ENCODE results near the gene PLN.

The PLN gene

DNA sequence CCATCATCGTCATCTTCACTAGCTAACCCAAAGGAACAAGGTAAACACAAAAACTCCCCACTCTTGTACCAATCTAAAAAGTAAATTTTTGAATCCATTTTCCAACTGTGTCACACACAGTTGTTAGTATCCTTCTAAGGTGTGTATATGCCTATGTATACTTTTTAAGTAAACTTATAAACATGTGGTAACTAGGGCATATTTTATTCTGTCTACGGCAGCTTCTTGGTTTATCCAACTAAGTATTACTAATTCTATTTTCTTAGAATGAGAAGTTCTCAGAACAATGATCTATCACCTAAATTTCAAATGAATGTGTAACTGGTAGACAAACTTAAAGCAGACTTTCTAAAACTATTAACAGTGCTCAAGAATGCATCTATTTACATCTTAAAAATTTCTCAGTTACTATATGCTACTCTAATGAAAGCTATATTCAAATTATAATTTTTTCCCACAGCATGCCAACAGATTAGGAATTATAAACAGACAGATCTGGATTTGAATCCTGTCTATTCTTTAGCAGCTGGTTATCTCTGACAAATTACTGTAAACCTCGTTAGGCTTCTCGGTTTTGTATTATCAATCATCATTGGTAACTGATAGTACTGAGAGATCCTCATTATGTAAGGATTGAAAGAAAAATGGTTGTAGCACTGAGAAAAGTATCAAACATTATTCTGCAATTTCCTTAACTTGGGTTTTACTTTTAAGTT, 1.8 kb upstream of the PLN start:
- H3K4me2 ChIP-seq (ENCODE audit: low read length): no peak overlapping the region
- H3K79me2 ChIP-seq (ENCODE audit: control insufficient read depth, insufficient read depth, low read length, poor library complexity): no peaks in the 10 kb centered on the region
- no peak overlapping the region for H3K18ac ChIP-seq (ENCODE audit: low read length)
- H2BK5ac ChIP-seq (ENCODE audit: low read depth, low read length, poor library complexity): no peak overlapping the region
- H3K79me1 ChIP-seq (ENCODE audit: low read length): no peaks in the 10 kb centered on the region
- H3K4me1 ChIP-seq (ENCODE audit: control insufficient read depth in 1 of 2, insufficient read depth in 2 of 2, low read length in 2 of 2): no peaks in the 10 kb centered on the region
- H3K36me3 ChIP-seq (ENCODE audit: control insufficient read depth in 1 of 2, insufficient read depth in 2 of 2, low read length in 2 of 2): no peaks in the 10 kb centered on the region
- no peak overlapping the region for H3K4me3 ChIP-seq (ENCODE audit: low read depth, low read length)
- no peak overlapping the region for H3K14ac ChIP-seq (ENCODE audit: low read length)
- H2AFZ ChIP-seq (ENCODE audit: insufficient read depth, low read length, poor library complexity): no peak overlapping the region
- H2AK5ac ChIP-seq (ENCODE audit: low read length): no peak overlapping the region
- no peak overlapping the region for H3K27ac ChIP-seq (ENCODE audit: low read depth, low read length)
- H3K27me3 ChIP-seq (ENCODE audit: insufficient read depth, low read length): no peaks in the 10 kb centered on the region
- no CpG with 5 or more reads among the region's 4 CpGs for WGBS (ENCODE audit: extremely low coverage, insufficient coverage, insufficient read length)
- no peak overlapping the region for H4K8ac ChIP-seq (ENCODE audit: low read depth, low read length)
- no peak overlapping the region for H3K9ac ChIP-seq (ENCODE audit: low read length)
- no peak overlapping the region for H2BK12ac ChIP-seq (ENCODE audit: low read length)
- no peak overlapping the region for H3K4ac ChIP-seq (ENCODE audit: low read depth, low read length)
- H3K9me3 ChIP-seq (ENCODE audit: insufficient read depth, low read depth, low read length): no peaks in the 10 kb centered on the region
- no peak overlapping the region for H2BK120ac ChIP-seq (ENCODE audit: insufficient read depth, low read length, poor library complexity)
- H4K91ac ChIP-seq (ENCODE audit: low read depth, low read length): no peak overlapping the region
- no peak overlapping the region for H3K23ac ChIP-seq (ENCODE audit: low read length)
- H4K12ac ChIP-seq (ENCODE audit: low read depth, low read length): no peak overlapping the region
- DNase-seq: no peak

DNA sequence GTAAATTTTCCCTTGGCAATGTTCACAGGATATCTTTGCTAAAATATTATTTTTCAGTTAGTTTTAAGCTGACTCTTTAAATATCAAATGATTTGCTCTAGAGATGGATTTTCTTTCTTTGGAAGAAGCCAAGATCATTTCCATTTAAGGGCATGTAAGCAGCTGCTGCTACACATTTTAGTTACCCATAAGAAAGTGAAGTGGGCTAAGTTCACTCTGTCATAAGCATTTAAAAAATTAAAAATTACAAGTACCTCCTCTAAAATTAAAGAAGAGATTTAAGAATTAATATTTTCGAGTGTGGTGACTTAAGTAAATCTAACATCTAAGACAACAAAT, 1.2 kb upstream of the PLN start:
- H4K91ac ChIP-seq (ENCODE audit: low read depth, low read length): no peak overlapping the region
- no peaks in the 10 kb centered on the region for H3K79me1 ChIP-seq (ENCODE audit: low read length)
- H3K18ac ChIP-seq (ENCODE audit: low read length): no peak overlapping the region
- no peak overlapping the region for H3K9ac ChIP-seq (ENCODE audit: low read length)
- H2BK120ac ChIP-seq (ENCODE audit: insufficient read depth, low read length, poor library complexity): no peak overlapping the region
- no peaks in the 10 kb centered on the region for H3K4me1 ChIP-seq (ENCODE audit: control insufficient read depth in 1 of 2, insufficient read depth in 2 of 2, low read length in 2 of 2)
- no peak overlapping the region for H4K12ac ChIP-seq (ENCODE audit: low read depth, low read length)
- no CpG with 5 or more reads among the region's 1 CpG for WGBS (ENCODE audit: extremely low coverage, insufficient coverage, insufficient read length)
- no peaks in the 10 kb centered on the region for H3K9me3 ChIP-seq (ENCODE audit: insufficient read depth, low read depth, low read length)
- no peaks in the 10 kb centered on the region for H3K36me3 ChIP-seq (ENCODE audit: control insufficient read depth in 1 of 2, insufficient read depth in 2 of 2, low read length in 2 of 2)
- H3K23ac ChIP-seq (ENCODE audit: low read length): no peak overlapping the region
- H3K4me3 ChIP-seq (ENCODE audit: low read depth, low read length): no peak overlapping the region
- H2AK5ac ChIP-seq (ENCODE audit: low read length): no peak overlapping the region
- H3K79me2 ChIP-seq (ENCODE audit: control insufficient read depth, insufficient read depth, low read length, poor library complexity): no peaks in the 10 kb centered on the region
- no peak overlapping the region for H3K27ac ChIP-seq (ENCODE audit: low read depth, low read length)
- H3K4ac ChIP-seq (ENCODE audit: low read depth, low read length): no peak overlapping the region
- no peak overlapping the region for H2BK5ac ChIP-seq (ENCODE audit: low read depth, low read length, poor library complexity)
- no peak for DNase-seq
- H3K4me2 ChIP-seq (ENCODE audit: low read length): no peak overlapping the region
- no peak overlapping the region for H4K8ac ChIP-seq (ENCODE audit: low read depth, low read length)
- no peak overlapping the region for H3K14ac ChIP-seq (ENCODE audit: low read length)
- H2BK12ac ChIP-seq (ENCODE audit: low read length): no peak overlapping the region
- H2AFZ ChIP-seq (ENCODE audit: insufficient read depth, low read length, poor library complexity): no peak overlapping the region
- no peaks in the 10 kb centered on the region for H3K27me3 ChIP-seq (ENCODE audit: insufficient read depth, low read length)

DNA sequence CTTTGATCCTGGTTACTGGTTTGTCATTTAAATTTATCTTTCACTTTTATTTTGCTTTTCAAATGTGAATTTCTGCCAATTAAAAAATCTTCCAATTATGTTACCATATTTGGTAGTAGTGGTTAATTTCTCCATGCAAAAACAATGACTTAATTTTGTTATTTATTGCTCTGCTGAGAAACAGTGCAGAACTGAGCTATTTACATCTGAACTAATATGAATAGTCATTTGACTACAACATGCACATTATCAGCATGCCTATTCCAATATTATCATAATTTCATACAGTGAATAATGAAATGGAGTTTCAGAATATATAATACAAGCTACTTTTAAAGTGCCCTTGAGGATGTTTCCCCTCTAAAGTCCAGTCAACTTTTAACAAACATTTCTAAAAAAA, 517 bp downstream of the PLN start:
- Histone ChIP-seq H2BK120ac (ENCODE audit: insufficient read depth, low read length, poor library complexity) (no peak overlapping the region), H3K14ac (ENCODE audit: low read length) (no peak overlapping the region), H3K27me3 (ENCODE audit: insufficient read depth, low read length) (no peaks in the 10 kb centered on the region), H4K8ac (ENCODE audit: low read depth, low read length) (no peak overlapping the region), H3K18ac (ENCODE audit: low read length) (no peak overlapping the region), H3K4me2 (ENCODE audit: low read length) (no peak overlapping the region), H4K91ac (ENCODE audit: low read depth, low read length) (no peak overlapping the region), H3K9ac (ENCODE audit: low read length) (no peak overlapping the region), H2BK12ac (ENCODE audit: low read length) (no peak overlapping the region), H3K79me1 (ENCODE audit: low read length) (no peaks in the 10 kb centered on the region), H3K4ac (ENCODE audit: low read depth, low read length) (no peak overlapping the region), H2AFZ (ENCODE audit: insufficient read depth, low read length, poor library complexity) (no peak overlapping the region), H2BK5ac (ENCODE audit: low read depth, low read length, poor library complexity) (no peak overlapping the region), H4K12ac (ENCODE audit: low read depth, low read length) (no peak overlapping the region), H3K36me3 (ENCODE audit: control insufficient read depth in 1 of 2, insufficient read depth in 2 of 2, low read length in 2 of 2) (no peaks in the 10 kb centered on the region), H3K27ac (ENCODE audit: low read depth, low read length) (no peak overlapping the region), H3K9me3 (ENCODE audit: insufficient read depth, low read depth, low read length) (no peaks in the 10 kb centered on the region), H3K4me3 (ENCODE audit: low read depth, low read length) (no peak overlapping the region), H3K79me2 (ENCODE audit: control insufficient read depth, insufficient read depth, low read length, poor library complexity) (no peaks in the 10 kb centered on the region), H3K4me1 (ENCODE audit: control insufficient read depth in 1 of 2, insufficient read depth in 2 of 2, low read length in 2 of 2) (no peaks in the 10 kb centered on the region), H2AK5ac (ENCODE audit: low read length) (no peak overlapping the region), H3K23ac (ENCODE audit: low read length) (no peak overlapping the region)
- no peak for DNase-seq

DNA sequence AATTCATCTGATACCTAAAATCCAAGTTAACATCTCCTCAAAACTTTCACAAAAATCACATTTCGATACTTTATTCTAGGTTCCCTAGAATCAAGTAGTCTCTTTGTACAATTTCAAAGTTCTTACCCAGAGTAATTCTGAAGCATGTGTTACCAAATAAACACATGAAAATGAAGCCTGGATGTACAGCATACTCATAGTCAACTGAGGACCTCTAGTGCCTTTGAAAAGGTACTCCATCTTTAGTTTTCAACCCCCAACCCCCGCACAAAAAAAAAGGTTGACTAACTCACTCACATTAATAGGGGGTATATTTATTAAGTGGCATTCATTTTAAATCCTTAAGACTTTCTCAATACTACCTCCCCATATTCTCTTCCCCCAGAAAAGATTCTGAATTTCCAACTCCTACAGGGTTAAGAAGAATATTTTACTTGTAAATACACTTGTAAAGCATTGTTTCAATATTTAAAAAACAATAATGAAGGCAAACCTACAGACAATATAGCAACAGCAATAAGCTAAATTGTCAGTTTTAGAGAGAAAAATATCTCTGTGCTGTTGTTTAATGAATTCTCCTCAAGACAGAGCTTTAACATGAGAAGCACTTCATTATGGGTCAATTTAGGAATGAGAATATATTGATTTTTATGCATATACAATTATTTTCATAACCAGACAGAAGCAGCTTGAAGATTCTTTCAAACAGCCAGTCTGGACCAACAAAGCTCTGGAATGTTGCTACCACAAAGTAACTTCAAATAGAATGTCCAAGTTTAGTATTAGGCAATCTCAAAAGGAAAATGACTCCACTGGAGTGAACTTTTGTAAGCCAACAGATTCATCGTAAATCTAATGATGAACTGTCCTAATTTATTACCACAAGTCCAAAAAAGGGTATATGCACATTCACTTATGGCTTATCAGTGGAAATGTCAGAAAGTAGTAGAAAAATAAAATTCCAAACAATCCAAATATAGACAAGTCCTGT, 3.3 kb downstream of the PLN start:
- Histone ChIP-seq H3K27ac (ENCODE audit: low read depth, low read length) (no peak overlapping the region), H3K79me1 (ENCODE audit: low read length) (no peaks in the 10 kb centered on the region), H3K27me3 (ENCODE audit: insufficient read depth, low read length) (no peaks in the 10 kb centered on the region), H3K18ac (ENCODE audit: low read length) (no peak overlapping the region), H4K12ac (ENCODE audit: low read depth, low read length) (no peak overlapping the region), H2BK120ac (ENCODE audit: insufficient read depth, low read length, poor library complexity) (no peak overlapping the region), H3K79me2 (ENCODE audit: control insufficient read depth, insufficient read depth, low read length, poor library complexity) (no peaks in the 10 kb centered on the region), H2BK5ac (ENCODE audit: low read depth, low read length, poor library complexity) (no peak overlapping the region), H3K4me2 (ENCODE audit: low read length) (no peak overlapping the region), H3K23ac (ENCODE audit: low read length) (no peak overlapping the region), H2AK5ac (ENCODE audit: low read length) (no peak overlapping the region), H4K91ac (ENCODE audit: low read depth, low read length) (no peak overlapping the region), H3K4ac (ENCODE audit: low read depth, low read length) (no peak overlapping the region), H3K4me3 (ENCODE audit: low read depth, low read length) (no peak overlapping the region), H2AFZ (ENCODE audit: insufficient read depth, low read length, poor library complexity) (no peak overlapping the region), H3K36me3 (ENCODE audit: control insufficient read depth in 1 of 2, insufficient read depth in 2 of 2, low read length in 2 of 2) (peaks cover 0 to 2% of the 10 kb centered on the region in 2 experiments), H3K4me1 (ENCODE audit: control insufficient read depth in 1 of 2, insufficient read depth in 2 of 2, low read length in 2 of 2) (no peaks in the 10 kb centered on the region), H3K9ac (ENCODE audit: low read length) (no peak overlapping the region), H2BK12ac (ENCODE audit: low read length) (no peak overlapping the region), H3K9me3 (ENCODE audit: insufficient read depth, low read depth, low read length) (no peaks in the 10 kb centered on the region), H4K8ac (ENCODE audit: low read depth, low read length) (no peak overlapping the region), H3K14ac (ENCODE audit: low read length) (no peak overlapping the region)
- 100% methylated on average over 1 of the region's 3 CpGs for WGBS (ENCODE audit: extremely low coverage, insufficient coverage, insufficient read length)
- DNase-seq: peak; percentile 6 to 62

Measured in trophoblast cell (in vitro differentiated cells and primary cell).